Activated CD8-positive, alpha-beta memory T cell treated with anti-CD3 and anti-CD28 coated beads for 24 hours (primary cell): Measurements from ENCODE around the gene VPS37B.
A peak's percentile ranks its signal among the peaks of the same experiment; 100 is the strongest.

ENCODE experiments used
- DNase-seq: peaks from one replicate; pipeline ENCODE4 v3.0.0-alpha.2; 2020

VPS37B gene

DNA sequence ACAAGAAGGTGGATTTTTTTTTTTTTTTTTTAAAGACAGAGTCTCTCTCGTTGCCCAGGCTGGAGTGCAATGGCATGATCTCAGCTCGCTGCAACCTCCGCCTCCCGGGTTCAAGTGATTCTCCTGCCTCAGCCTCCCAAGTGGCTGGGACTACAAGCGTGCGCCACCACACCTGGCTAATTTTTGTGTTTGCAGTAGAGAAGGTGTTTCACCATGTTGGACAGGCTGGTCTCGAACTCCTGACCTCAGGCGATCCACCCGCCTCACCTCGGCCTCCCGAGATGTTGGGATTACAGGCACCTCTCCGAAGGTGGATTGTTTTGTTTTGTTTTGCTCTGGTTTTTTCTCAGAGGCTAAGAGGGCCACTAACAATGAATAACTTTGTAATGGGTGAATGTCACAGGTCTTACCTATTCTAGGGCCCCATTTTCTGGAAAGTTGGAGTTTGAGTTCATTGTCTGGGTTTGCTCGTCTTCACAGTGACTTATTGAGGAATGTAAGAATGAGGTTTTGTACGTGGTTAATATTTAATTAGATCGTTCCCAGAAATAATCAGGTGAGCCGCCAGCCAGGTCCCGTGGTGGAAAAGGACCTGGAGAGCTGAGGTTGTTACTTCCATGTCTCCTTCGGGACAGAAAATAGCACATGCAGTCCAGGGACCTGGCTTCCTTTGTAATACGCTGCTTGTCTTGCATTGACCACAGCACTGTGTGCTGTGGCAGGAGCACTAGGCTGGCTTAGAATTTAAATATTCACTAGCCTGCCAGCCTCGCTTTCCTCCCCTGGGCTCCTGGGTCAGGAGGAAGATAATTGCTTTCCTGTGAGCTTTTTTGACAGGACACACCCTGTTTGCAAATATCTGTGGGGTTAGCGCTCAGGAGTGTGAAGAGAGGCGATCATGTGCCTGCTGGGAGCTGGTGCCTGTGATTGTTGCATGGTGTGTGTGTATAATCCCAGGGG, 58.3 kb downstream of the VPS37B start:
- DNase-seq, result no peak

DNA sequence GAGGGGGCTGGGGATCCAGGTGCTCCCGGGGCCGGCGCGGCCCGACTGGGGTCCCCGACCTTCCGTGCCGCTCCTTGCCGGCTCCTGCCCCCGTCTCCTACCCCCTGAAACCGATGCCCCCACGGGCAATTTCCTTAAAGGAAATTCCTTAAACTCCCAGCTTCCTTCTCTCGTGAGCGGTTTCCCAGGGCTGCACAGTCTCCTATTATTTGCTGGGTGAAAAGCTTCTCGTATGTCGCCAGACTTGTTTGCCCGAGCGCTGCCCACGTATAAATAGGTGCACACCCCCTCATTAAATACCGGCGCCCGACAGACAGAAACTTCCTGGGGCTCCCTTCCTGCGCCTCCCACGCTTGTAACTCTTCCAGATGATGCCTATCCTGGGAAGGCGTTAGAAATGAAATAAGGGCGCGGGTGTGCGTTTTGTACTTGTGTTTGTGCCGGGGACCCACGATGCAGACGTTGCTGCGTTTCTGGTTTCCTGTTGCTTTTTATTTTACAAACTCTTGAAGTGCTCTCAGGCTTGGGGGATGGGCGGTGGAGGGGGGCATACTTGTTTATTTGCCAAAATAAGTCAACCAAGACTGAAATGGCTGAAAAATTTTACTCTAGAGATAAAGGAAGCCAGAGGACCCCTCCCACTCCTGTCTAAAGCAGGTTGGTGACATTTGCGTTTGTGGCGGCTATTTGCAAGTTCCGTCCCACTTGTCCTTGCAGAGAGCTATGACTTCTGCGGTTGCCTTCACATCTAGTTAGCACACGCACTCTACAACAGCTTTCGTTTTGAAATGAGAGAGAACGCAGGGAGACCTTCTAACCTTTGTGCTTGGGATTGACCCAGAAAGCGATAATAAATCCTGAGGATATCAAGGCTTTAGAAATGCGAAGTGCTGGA, 59.6 kb downstream of the VPS37B start:
- DNase-seq, result peak; percentile 75

DNA sequence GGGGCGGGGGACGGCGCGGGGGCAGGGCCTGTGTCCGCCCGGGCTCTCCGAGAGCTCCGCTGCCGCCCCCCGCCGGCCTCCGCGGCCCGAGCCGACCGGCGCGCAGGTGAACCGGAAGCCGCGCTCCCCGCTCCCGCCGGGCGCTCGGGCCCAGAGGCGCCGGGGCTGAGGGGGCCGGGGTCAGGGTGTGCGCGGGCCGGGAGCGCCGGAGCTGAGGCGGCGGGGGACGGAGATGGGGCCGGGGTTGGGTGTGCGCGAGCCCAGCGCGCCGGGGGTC, 60.2 kb downstream of the VPS37B start:
- no peak for DNase-seq

DNA sequence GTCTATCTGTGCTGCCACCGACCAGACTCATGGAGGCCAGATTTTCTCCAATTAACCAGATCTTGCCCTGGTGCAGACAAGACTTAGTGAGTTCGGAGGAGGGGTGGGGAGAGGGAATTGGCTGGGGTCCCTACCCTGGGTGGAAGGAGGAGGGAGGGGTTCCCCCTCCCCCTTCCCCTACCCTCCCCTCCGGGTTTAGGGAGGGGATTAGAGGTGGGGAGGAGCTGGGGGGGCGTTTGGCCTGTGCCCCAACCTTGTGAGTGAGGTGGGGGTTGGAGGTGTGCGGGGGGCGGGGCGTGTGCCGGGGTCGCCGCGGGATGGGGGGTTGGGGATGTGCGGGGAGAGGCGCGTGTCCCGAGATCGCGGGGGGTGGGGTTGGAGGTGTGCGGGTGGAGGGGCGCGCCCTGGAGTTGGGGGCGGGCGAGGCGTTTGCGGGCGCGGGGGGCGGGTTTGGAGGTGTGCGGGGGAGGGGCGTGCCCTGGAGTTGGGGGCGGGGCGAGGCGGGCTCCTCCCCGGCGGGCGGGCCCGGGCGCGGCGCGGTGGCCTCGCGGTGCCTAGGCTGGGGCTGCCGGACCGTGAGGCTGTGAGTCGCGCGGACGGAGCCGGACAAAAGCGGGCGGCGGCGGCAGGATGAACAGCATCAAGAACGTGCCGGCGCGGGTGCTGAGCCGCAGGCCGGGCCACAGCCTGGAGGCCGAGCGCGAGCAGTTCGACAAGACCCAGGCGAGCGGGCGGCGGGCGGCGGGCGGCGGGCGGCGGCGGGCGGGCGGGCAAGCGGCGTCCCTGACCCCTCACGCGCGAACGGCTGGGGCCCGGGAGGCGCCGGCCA, 60.8 kb downstream of the VPS37B start, which contains the start of gene HIP1R:
Gene HIP1R (plus strand): TSS at position 537 of the 829 bp plus-strand sequence. CDS start 94 bp downstream, at position 631.
- peak; percentile 87 for DNase-seq

DNA sequence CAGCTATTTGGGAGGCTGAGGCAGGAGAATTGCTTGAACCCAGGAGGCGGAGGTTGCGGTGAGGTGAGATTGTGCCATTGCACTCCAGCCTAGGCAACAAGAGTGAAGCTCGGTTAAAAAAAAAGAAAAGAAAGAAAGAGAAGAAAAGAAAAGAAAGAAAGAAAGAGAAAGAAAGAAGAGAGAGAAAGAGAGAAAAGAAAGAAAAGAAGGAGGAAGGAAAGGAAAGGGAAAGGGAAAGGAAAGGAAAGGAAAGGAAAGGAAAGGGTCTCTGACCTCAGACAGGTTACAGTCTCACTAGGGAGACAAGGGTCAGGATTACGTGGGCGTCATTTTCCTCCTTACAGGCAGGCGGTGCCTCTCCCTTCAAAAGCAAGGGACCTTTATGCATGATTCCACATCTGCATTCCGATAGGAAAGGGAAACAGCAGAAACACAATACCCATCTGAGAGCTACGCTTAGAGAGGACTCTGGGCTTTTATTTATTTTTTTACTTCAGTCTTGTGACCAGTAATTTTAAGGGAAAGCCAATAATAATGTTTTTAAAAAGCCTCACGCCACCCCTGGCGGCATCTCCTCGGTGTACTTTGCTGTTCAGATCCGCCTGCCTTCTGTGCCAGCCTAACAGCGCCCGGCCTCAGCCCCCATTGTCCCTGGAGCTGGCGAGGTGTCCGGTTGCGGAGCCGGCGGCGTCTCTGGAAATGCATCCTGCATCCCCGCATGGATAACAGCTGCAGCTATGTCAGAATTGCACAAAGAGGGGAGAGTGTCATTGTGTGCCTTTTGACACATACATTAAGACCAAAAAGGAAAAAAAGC, 61.6 kb downstream of the VPS37B start:
- no peak for DNase-seq

DNA sequence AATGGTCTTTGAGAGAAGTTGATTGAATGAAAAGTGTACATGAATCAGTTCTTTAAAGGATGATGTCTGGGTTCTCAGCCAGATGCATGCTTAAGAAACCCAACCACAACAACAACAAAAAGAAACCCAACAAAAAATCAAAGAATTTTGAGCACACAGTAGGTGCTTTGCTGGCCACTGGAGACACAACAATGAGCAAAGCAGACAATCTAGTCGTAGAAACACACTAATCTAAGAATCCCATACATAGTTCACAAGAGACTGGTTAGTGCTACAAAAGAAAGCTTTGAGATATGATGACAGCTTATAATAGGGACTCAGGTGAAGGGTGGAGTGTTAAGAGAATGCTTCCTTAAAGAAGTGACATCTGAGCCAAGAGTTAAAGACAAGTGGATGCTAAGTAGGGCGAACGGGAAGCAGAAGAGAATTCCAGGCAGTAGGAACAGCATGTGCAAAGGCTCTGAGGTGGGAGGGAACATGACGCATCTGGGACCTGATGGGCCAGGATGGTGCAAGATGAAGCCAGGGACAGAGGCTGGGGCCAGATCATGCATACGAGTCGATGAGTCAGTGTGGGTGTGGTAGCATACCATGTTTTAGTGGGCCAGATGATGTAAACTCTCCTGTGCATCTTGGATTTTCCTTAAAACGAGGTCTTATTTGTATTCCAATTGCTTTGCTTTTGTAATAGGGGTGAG, 65.3 kb downstream of the VPS37B start:
- DNase-seq, result no peak

DNA sequence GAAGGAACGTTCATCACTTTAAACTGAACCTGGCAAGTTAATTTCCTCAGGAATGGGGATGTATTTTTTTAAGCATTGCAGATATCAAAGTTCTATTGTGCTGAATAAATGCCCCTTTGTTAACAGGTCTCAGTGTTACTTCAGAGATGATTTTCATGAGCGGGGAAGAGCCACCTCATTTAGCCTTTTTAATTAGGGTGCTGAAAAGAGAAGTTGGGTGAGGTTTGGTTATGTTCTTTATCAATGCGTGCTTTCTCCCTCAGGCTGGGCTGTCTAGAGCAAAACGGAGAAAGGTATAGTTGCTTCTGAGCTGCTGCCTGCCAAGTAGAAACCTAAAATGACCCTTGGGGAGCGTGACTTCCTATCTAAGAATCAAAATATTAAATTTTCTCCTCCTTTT, 68.7 kb downstream of the VPS37B start:
- no peak for DNase-seq

DNA sequence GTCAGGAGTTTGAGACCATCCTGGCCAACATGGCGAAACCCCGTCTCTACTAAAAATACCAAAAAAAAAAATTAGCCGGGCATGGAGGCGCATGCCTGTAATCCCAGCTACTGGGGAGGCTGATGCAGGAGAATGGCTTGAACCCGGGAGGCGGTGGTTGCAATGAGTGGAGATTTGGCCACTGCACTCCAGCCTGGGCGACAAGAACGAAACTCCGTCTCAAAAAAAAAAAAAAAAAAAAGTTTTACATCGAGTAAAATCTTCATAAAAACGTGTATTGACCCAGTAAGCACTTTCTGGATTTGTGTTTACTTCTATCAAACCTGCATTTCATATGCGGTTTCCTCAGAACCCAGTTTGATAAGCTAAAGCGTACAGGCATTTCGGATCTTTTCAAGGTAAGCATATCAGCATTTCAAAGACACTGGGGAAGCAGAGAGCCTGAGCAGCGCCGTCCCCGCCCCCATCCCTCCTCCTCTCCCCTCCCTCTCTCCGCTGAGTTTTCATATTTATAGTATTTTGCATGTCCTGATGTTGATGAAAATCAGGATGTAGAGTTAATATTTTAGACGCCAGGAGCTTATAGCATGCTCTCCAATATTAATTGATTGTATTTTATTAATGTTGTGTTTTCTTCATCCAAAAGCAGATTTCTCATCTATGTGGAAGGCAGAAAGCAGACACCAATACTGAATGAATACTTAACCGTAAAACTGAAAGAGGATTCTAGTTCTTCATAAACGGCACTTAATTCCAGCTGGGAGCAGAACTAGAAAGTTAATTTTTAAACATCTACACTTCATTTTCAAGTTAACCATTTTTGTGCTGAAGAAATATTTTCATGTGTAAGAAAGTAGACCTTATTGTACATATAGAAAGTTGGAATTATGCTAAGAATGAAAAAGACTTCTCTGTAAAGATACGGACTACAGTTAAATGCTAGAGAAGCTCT, 69.9 kb downstream of the VPS37B start:
- no peak for DNase-seq

DNA sequence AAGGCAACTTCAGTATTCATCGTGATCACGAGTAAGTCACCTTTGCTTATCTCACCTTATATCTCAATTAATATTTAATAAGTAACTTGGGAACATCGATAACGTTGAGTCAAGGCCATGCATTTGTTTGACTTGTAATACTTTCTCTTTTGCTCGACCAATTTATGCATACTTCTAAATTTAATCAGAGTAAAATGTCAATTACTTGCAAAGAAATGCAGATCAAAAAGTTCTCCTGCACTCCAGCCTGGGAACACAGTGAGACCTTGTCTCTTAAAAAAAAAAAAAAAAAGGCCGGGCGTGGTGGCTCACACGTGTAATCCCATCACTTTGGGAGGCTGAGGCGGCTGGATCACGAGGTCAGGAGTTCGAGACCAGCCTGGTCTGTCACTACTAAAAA, 72.5 kb downstream of the VPS37B start:
- DNase-seq, result no peak

DNA sequence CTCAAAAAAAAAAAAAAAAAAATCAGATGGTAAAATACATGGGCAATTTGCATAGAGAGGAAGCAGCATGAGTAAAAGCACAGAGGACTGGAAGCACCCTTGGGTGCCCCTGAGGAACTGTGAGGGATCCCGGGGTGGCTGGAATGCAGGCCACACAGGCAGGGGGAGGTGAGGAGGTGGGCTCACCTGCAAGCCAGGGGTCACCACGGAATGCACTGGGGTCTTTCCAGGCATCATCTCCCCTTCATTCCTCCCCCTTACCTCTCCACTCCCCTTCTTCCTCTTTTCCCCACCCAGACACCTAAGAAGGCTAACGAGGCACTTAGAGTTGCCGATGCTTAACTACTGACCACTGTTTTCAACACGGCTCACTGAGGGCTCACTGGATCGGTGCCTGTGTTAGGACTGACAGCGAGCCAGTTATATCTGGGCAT, 75.1 kb downstream of the VPS37B start:
- DNase-seq, result no peak

DNA sequence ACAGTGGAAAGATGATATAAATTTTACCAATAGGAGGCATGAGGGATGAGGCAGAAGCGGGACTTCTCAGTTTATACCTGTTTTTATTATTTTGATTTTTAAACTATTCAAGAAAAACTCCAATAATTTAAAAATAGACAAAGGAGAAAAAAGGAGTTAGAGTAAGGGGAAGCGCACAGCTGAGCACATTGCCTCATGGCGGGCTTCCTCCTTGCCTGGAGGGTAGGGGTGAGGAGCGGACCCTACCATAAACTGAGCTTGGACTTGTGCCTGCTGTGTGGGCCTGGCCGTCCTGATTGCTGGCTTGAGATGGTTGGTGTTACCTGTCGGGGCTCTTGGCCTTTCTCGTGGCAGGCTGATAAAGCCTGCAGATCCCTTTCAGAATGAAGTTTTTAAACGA, 75.8 kb downstream of the VPS37B start:
- no peak for DNase-seq

DNA sequence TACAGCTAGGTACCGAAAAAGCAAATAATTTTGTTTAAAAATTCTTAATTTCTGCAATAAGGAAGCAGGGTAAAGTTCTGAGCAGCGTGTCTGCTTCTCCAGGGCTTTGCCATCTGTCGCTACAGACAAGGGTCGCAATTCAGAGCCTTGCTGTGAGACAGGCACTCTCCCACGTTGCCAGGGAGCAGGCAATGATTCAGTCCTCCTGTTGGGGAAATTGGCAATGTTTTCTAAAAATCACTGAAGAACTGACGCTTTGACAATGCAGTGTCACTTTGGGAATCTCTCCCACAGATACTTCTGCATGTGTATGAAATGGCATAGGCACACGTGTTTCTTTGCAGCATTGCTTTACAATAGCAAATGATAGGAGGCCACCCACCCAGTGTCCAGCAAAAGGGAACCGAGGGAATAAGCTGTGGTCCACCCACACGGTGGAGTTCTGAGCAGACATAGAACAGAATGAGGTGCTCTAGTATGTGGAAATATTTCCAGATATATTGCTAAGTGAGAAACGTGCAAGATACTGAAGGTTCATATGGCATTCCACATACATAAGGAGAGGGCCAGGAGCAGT, 76.6 kb downstream of the VPS37B start:
- no peak for DNase-seq
